Retina (tissue), 1 donor: ENCODE results near the gene GPR158.

Source experiments
- DNase-seq: peaks from one replicate; pipeline ENCODE4 v3.0.0-alpha.2; 2016

The GPR158 gene

GRCh38 chr10:25209618-25210017 lies 34.8 kb downstream of the GPR158 start:
- no peak for DNase-seq

DNA sequence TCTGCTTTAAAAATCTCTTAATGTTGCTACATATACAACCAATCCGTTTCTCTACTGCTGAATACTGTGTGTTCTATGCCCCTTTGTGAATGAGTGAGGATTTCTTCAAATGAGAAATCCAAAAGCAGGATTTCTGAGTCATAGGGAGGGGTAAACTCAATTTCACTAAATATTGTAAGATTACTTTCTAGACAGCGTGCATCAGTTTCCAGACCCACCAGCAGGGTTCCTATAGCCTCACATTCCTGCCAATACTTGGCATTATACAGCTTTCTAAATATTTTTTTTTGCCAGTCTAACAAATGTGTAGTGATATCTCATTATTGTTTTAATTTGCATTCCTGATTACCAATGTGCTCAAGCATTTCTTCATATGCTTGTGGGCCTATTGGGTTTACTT lies 35.5 kb downstream of the GPR158 start:
- no peak for DNase-seq

- no peak for DNase-seq
These were observed 45.4 kb downstream of the GPR158 start for GRCh38 chr10:25220156-25220555.

DNA sequence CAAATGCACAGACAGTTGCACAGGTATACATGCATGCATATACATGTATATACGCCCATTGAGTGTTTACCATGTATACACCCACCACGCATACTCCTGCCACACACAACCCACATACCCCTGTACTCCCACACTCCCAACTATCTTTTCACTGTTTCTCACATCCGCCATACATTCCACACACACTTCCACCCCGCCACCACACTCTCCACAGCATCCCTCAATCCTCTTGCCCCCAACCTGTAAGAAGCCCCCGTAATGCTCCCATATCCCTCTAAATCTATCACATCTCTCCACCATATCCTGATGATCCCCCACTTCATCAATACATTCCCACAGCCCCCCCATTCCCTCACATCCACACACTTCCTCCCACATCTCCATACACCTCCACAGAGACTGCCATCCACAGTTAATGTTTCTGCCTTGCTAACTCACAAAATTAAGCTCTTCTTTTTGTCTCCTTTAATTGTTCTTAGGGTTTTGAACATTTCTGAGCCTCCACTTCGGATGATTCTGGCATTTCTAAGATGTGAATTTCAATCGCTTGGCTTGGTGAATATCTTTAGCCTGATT lies 47.4 kb downstream of the GPR158 start:
- no peak for DNase-seq

DNA sequence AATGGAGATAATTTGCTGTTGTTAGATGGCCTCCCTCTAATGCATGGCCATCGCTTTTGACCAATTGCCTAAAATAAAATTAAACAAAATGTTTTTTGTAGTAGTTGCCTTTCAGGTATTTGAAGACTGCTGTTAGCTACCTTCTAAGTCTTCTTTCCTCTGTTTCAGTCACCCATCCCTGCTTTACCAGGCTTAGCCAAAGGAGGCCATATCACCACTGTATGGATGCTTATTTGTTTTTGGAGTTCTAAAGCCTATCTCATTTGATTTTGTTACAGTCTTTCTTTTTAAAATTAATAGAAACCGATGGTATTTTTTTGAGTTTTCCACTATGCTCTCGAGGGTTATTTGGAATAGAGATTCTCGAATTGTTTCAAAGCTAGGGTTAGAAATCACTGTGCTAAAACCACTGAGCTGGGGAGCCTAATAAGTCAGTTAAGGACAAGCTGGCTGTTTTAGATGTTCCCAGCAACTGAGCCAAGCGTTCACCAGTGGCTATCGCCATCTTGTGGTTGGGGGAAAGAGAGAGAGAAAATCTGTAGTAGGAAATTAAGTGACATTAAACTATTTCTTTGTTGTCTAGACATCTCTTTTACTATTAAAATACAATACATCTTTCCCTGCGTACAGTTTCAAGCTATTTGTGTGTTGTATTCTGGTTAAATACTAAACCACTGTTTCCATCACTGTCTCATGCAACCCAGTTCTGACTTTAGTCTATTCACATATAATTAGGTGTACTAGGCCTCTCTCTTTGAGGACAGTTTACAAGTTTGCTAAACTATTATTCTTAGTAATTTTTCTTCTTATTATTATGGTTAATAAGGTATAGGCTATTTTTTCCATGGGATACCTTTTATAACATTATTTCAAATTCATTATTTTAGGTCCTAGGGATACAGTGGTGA lies 52.2 kb downstream of the GPR158 start:
- DNase-seq = peak; percentile 62

DNA sequence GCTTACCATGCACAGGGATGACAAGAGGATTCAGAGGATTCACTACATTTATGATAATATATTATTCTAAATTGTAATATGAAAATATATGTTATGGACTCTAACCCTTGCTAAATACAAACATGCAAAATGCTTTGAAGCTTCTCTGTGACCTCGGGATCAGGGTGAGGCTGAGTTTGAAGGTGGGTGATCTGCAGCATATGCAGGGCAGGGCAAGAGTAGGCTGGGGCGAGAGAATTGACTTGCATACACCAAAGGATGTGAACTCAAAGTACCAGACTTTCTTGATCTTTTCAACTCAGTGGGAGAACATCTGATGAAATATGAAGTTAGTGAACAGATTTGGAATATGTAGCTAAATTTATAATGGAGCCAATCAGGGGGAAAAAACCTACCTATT lies 57.0 kb downstream of the GPR158 start:
- no peak for DNase-seq

GRCh38 chr10:25232204-25232603 lies 57.4 kb downstream of the GPR158 start:
- no peak for DNase-seq

- no peak for DNase-seq
These were observed 70.4 kb downstream of the GPR158 start for GRCh38 chr10:25245165-25245564.

GRCh38 chr10:25257646-25258045 lies 82.8 kb downstream of the GPR158 start:
- no peak for DNase-seq

- no peak for DNase-seq
These were observed 86.3 kb downstream of the GPR158 start for GRCh38 chr10:25261110-25261509.

- no peak for DNase-seq
These were observed 86.8 kb downstream of the GPR158 start for GRCh38 chr10:25261558-25261957.

DNA sequence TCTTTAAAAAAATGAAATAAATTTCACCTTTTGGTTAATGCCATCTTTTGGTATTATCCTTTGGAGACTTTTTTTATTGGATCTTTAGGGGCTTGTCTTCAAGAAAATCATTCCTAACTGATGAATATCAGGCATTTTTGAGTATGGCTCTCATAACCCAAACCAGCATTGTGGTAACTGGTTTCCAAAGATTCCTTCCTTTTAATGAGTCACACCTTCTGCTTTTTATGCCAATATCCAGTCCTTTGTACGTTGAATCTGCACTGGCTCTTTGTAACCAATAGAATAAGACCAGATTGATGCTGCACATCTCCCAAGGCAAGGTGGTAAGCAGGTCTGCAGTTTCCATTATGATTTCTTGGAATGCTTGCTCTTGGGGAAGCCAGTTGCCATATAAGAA lies 89.1 kb downstream of the GPR158 start:
- no peak for DNase-seq

DNA sequence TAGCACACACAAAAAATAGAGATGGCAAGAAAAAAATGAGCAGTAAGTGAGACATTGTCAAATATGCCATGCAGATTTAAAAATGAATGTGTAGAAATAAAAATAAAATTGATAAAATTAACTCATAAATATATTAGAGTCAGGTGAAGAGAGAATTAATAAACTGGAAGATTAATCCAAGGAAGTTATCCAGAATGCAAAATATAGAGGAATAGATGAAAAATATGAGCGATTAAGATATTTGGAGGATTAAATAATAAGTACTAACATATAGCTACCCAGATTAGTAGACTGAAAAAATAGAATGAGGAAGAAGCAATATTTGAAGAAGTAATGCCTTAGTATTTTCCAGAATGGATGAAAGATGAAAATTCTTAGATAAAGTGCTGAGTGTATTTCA lies 103.4 kb downstream of the GPR158 start:
- DNase-seq = no peak

- DNase-seq = no peak
These were observed 105.3 kb downstream of the GPR158 start for GRCh38 chr10:25280076-25280475.

DNA sequence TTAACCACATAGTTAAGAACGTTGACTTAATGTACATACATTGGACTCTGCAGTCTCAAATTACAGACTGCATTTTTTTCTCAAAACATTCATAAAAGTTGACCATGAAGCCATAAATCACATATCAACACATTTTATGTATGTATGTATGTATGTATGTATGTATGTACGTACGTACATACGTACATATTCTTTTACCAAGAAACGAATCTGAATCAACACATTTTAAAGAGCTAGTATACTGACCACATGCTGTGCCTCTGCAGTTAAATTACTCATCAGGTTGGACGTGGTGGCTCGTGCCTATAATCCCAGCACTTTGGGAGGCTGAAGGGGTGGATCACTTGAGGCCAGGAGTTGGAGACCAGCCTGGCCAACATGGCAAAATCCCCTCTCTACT lies 105.8 kb downstream of the GPR158 start:
- DNase-seq = no peak

GRCh38 chr10:25285809-25286208 lies 111.0 kb downstream of the GPR158 start:
- no peak for DNase-seq

- no peak for DNase-seq
These were observed 113.4 kb downstream of the GPR158 start for GRCh38 chr10:25288181-25288580.

GRCh38 chr10:25294032-25294926 lies 119.5 kb downstream of the GPR158 start:
- DNase-seq = no peak

DNA sequence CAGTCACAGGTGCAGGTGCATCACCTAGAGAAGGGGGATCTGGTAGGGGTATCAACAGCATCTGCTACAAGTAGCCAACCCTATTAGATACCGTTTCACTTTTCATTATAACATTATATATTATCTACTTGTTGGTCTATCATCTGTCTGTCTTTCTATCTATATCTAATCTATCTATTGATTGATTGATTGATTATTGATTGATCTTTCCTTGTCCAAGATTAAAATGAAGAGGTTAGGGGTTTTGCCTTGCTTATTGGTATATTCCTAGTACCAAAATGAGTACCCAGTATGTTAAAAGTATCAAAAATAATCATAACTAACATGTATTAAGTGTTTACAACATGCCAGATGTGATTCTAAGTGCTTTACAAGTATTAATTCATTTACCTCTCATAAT lies 121.5 kb downstream of the GPR158 start:
- DNase-seq = no peak

DNA sequence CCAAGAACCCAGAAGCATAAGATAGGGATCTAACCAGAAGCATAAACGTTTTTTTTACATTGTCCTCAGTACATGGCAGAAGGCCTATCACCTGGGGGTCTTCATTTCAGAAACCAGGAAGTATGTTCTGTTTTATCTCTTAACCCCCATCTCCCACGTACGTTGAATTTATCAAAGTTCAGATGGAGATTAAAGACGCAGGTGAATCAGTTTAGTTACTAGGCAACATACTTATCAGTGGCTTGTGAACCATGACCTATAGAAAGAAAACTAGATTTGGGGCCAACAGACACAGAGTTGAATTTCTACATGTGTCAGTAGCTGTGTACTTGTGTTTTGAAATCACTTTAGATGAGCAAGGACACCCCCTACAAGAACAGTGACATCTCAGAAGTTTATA lies 122.7 kb downstream of the GPR158 start:
- no peak for DNase-seq

GRCh38 chr10:25300073-25300472 lies 125.3 kb downstream of the GPR158 start:
- no peak for DNase-seq

DNA sequence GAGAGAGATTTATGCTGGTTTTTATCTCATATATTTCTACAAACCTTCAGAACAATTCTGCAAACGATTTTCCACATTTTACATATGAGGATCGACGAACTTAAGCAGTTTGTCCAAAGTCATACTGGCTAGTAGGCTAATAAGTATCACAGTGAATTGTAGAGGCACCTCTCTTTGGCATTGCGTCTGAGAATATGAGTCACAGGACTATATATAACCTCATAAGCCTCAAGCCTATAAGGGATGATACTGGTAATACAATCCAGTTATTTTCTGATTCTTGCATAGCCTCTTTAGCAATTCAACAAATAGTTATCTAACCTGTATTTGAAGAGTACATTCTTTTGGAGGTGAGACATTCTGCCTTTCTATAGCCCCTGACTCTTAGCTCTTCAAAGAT lies 129.8 kb downstream of the GPR158 start:
- no peak for DNase-seq

DNA sequence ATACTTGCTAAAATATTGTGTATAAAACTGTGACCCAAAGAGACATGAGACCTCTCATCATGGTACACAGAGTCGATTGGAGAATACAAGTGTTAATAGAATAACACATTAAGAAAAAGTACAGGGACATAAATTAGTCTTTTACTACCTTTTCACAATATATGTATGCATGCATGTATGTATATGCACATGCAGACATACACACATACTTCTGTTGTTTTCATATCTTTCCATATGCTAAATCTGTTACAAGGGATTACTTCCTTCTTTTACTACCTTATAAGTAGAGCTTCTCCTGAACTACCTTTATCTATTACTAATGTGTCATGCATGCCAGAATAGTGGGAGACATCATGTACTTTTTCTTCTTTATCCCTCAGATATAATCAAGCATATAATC lies 131.6 kb downstream of the GPR158 start:
- DNase-seq = no peak

DNA sequence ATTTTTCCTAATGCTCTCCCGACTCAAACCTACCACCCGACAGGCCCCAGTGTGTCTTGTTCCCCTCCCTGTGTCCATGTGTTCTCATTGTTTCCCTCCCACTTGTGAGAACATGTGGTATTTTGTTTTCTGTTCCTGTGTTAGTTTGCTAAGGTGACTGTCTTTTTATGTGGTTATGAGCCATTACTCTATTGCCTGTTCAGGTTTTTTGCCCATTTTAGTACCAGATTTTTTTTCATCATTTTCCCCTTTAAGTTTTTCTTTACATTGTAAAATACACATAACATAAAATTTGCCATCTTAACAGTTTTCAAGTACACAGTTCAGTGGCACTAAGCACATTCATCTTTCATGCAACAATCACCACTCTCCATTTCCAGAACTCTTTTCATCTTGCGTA lies 133.5 kb downstream of the GPR158 start:
- DNase-seq = no peak
